ENCODE data around the gene MROH2A.

MROH2A gene

GRCh38 chr2:233799716-233800115 lies 21.6 kb downstream of the MROH2A start:
- no peak for DNase-seq (ENCODE audit: insufficient read length, low spot score)
- FAIRE-seq = no peak

GRCh38 chr2:233800208-233800607 lies 22.1 kb downstream of the MROH2A start:
- FAIRE-seq = no peak
- no peak for DNase-seq (ENCODE audit: insufficient read length, low spot score)

- FAIRE-seq = no peak
- no peak for DNase-seq (ENCODE audit: insufficient read length, low spot score)
Observed at GRCh38 chr2:233801357-233802131, 23.4 kb downstream of the MROH2A start.

GRCh38 chr2:233802132-233802815 lies 24.1 kb downstream of the MROH2A start:
- DNase-seq (ENCODE audit: insufficient read length, low spot score) (no peak), FAIRE-seq (no peak)

- DNase-seq (ENCODE audit: insufficient read length, low spot score) (no peak), FAIRE-seq (no peak)
Observed at GRCh38 chr2:233803292-233803911, 25.3 kb downstream of the MROH2A start.

DNA sequence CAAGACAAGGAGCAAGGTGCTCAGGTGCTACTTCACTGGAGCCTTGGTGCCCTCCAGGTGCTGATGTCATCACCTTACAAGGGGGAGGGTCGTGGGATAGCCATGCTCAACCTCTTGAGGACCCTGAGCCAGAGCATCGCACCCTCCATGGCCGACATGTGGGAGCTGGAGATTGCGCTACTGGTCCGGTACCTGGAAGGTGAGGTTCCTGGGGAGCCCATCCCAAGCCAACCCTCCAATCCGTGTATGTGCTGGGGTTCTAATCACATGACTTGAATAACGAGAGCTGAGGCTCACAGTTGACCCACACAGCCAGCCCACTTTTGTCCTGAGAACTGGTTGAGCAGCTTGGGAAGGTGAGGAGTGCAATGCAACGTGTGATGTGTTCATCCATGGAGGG lies 25.9 kb downstream of the MROH2A start:
- FAIRE-seq = no peak
- no peak for DNase-seq (ENCODE audit: insufficient read length, low spot score)

GRCh38 chr2:233807215-233807865 lies 29.2 kb downstream of the MROH2A start:
- DNase-seq (ENCODE audit: insufficient read length, low spot score) (no peak), FAIRE-seq (no peak)

DNA sequence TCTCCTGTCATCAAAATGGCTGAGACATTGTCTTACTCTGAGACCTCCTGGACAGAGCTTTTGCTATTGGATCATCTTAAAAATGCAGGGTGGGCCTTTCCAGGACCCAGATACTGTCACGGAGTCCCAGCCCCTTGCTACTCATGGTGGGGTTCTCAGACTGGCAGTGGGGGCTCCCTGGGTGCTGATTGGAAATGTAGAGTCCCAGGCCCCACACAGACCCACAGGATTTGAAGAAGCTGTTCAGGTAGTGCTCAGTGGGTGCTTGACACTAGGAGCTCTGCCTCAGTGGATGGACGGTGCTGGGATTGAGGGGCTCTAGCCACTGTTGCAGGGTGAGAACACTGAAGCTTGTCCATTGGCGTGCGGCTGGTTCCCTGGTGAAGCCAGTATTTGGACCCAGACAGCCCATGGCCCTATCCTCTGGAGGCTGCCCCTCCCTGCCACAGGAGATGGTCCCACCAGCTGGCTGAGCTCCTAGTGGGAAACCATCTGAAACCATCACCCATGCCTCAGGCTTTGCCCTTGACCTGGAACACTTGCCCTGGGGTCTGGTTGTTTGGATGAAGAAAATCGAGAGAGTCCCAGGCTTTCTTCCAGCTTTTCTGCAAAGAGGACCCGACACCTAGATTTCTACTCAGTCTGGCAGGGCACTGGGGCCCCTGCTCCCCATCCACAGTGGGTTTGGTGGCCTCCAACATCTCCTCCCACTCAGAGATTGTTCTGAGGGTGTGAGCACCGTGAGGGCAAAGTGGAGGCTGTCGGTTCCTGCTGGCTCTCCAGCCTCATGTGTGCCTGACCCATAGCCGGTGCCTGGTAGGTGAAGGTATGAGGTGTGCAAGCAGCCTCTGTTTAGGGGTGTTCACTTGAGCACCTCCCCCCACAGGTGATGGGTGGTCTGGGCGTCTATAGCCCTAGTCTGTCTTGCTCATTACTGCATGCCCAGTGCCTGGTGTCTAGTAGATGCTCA lies 30.1 kb downstream of the MROH2A start:
- FAIRE-seq = no peak
- no peak for DNase-seq (ENCODE audit: insufficient read length, low spot score)

DNA sequence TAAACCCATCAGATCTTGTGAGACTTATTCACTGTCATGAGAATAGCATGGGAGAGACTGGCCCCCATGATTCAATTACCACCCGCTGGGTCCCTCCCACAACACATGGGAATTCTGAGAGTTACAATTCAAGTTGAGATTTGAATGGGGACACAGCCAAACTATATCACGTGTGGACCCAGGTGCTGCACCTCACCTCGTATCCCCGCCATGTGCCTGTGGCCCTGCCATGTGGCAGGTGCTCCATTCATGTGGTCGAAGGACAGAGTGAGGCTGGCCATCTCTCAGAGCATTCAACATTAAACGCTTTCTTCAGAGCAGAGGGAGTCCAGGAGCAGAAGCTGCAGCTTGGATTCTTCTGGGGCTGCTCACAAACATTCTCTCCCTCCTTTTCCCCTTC lies 32.3 kb downstream of the MROH2A start:
- FAIRE-seq = no peak
- DNase-seq (ENCODE audit: insufficient read length, low spot score) = no peak

- FAIRE-seq (no peak), DNase-seq (ENCODE audit: insufficient read length, low spot score) (no peak)
Observed at GRCh38 chr2:233811087-233811486, 33.0 kb downstream of the MROH2A start.

DNA sequence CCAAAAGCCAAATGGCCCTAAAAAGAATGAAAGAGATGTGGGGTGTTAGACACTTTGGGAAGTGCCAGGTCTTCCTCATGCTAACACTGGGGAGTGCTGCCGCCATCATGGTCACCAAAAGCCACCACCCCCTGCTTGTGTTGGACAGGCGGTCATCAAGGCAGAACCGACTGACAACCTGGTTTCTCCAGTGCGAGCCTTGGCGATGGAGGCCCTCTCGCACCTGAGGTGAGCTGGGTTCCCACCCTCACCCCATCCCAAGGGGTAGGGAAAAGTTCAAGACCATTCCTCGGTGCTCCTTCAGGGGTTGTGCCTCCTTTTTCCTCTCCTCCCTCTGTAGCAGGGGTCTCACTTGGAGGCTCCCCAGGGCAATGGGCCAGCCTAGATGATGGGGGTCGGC lies 33.6 kb downstream of the MROH2A start:
- no peak for FAIRE-seq
- DNase-seq (ENCODE audit: insufficient read length, low spot score) = no peak

DNA sequence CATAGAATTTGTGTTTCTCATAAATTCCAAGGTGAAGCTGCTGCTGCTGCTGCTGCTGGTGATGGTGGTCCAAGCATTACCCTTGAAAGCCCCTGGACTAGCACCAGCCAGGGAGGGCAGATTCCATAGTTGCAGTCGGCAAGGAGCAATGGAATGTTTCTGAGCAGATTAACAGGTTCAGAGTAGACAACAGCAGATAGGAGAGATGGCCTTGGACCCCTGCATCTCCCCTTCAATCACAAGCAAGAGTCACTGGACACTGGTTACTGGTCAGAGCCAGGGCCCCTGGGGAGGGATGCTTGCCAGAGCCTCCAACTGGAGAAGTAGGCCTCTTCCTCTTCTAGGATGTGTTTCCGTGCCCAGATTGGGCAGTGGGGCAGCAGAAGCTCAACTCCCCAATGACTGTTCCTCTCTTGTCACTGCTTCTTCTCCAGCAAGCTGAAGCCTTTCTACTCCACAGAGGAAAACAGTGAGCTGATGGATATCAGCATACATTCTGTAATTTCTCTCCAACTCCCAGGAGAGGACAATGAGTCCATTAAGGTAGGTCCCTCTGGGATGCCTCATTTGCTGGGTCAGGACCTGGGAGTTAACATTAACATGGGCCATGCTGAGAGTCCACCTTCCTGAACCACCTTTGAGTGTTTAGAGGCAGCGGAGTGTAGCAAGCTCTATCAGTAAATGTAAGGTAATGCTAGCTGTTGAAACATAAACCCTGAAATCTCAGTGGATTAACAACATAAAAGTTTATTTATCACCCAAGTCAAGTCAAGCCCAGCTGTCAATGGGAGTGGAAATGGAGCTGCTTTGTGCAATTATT lies 35.3 kb downstream of the MROH2A start:
- FAIRE-seq (no peak), DNase-seq (ENCODE audit: insufficient read length, low spot score) (no peak)

DNA sequence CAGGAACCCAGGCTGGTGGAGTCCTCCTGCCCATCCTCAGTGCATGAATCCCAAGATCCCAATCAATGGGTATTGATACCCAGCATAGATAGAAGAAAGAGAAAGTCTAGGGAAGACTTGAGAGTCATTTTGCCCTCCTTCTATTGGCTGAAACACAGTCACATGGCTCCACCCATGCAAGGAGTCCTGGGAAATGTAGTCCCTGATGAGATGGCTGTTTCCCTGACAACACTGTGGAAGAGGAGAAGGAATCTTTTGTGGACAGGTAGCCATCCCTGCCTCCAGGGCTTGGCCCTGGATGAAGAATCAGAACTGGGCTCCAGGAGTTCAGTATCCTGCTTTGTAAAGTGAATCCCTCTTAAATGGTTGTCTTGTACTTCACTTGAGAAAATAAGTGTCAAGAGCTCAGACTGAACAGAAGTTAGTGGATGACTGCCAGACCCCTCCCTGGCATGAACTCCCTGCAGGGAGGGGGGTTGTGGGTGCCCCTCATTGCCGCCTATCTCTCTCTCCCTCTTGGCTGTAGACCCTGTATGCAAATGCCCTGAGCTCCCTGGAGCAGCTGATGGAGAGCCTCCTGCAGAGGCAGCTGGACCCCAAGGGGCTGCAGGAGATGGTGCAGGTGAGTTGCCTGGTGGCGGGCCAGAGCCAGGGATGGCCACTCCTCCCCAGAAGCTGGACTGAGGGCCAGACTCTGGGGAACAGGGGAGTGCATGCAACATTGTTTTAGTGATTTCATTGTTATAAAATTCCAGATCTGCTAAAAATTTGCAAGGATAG lies 36.1 kb downstream of the MROH2A start:
- FAIRE-seq = no peak
- DNase-seq (ENCODE audit: insufficient read length, low spot score) = no peak

DNA sequence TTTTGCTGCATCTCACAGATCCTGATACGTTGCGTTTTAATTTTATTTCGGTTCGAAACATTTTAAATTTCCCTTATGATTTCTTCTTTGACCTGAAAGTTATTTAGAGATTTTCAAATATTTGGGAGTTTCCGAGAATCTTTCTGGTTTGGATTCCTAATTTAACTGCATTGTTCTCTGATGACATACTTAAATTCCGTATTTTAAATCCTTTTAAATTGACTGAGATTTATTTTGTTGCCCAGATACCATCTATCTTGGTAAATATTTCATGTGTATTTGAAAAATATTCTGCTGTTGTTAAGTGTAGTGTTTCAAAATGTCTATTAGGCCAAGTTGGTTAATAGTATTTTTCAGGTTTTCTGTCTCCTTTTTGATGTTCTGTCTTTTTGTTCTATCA lies 37.7 kb downstream of the MROH2A start:
- FAIRE-seq = no peak
- no peak for DNase-seq (ENCODE audit: insufficient read length, low spot score)

DNA sequence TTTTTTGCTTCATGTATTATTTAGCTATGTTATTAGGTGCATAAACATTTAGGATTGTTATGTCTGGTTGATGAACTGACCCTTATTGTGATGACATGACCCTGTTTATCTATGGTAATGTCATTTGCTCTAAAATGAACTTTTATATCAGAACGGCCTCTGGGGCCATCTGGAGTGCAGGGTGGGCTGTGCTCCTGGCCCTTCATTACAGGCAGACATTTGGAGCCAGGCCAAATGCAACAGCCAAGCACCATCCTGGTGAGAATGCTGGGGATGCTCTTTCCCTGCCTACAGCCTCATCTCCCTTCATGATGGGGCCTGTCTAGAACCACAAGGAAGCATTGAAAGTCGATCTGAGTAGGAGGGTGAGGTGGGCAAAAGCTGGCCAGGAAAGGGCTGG lies 38.2 kb downstream of the MROH2A start:
- FAIRE-seq = no peak
- DNase-seq (ENCODE audit: insufficient read length, low spot score) = no peak

DNA sequence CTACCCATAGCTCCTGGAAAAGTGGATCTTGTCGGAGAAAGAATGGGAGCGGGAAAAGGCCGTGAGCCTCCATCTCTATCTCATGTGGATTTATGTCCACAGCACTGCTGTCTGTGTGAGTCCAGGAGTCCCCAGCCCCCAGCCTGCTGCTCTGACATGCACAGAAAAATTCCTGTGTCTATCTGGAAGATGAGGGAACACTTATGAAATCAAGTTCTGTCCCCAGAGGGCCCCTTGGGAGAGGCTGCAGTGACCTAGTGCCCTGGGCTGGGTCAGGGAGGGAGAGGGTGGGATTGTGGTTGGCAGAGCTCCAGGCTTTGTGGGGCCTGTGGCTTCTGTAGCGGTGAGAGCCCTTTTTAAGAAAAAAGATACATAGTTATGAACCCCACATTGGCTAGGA lies 38.6 kb downstream of the MROH2A start:
- no peak for FAIRE-seq
- no peak for DNase-seq (ENCODE audit: insufficient read length, low spot score)

- FAIRE-seq (no peak), DNase-seq (ENCODE audit: insufficient read length, low spot score) (no peak)
Observed at GRCh38 chr2:233817361-233817911, 39.3 kb downstream of the MROH2A start.

GRCh38 chr2:233817995-233818638 lies 40.0 kb downstream of the MROH2A start:
- no peak for DNase-seq (ENCODE audit: insufficient read length, low spot score)
- FAIRE-seq = no peak

Measured in GM19239 (cell line).